Hepatocyte (in vitro differentiated cells): ENCODE measurements around the gene PXDC1.

Experiments used
- EZH2 ChIP-seq: fragments of 200-600 bp; sonication (generic); IDR thresholded peaks from 2 replicates; pipeline ENCODE4 v1.6.1; 2016; ENCODE audit warnings: antibody characterized with exemption, mild to moderate bottlenecking, borderline replicate concordance
- TF ChIP-seq, protein P1 (sequence below): fragments of 200-600 bp; sonication (generic); IDR thresholded peaks from 2 replicates; pipeline ENCODE4 v1.5.1; 2016; ENCODE audit warnings: antibody characterized with exemption, mild to moderate bottlenecking; ENCODE audit not compliant: poor library complexity

DNA sequence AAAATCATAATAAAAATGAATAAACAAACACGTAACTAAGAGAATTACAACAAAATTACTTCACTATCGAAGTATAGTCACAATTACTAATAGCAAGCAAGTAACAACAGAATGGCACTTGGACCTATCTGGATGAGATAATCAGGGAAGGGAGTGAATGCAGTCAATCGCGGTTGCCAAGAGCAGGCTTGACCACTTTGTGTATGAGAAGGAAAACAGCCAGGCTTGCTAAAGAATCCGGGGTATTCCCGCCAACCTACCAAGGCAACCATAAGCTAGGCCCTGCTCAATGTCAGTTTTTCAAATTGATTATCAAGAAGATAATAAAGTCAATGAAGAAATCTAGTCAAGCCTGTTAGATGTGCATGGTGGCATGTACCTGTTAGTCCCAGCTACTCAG lies 39.7 kb downstream of the PXDC1 start:
- TF ChIP-seq EZH2, result no peak
- TF ChIP-seq, protein P1, sequence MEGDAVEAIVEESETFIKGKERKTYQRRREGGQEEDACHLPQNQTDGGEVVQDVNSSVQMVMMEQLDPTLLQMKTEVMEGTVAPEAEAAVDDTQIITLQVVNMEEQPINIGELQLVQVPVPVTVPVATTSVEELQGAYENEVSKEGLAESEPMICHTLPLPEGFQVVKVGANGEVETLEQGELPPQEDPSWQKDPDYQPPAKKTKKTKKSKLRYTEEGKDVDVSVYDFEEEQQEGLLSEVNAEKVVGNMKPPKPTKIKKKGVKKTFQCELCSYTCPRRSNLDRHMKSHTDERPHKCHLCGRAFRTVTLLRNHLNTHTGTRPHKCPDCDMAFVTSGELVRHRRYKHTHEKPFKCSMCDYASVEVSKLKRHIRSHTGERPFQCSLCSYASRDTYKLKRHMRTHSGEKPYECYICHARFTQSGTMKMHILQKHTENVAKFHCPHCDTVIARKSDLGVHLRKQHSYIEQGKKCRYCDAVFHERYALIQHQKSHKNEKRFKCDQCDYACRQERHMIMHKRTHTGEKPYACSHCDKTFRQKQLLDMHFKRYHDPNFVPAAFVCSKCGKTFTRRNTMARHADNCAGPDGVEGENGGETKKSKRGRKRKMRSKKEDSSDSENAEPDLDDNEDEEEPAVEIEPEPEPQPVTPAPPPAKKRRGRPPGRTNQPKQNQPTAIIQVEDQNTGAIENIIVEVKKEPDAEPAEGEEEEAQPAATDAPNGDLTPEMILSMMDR, result no peak
